Measurements from ENCODE around the gene ATP2B2. TPM values are rescaled to one million over a fixed set of nuclear protein-coding genes. Genes with fewer than 3 reads are reported as not detected.

The ATP2B2 gene
- total RNA-seq, 2 experiments from 2014 or later, result 0.06 TPM; not detected in 1

- TF ChIP-seq EZH2phosphoT487 (IDR thresholded peaks at IDR 0.05; ENCODE audit: borderline replicate concordance, low read depth, low read length) (no peak), CTCF (conservative IDR thresholded peaks at IDR 0.05; ENCODE audit: low read length) (no peak)
- POLR2A ChIA-PET, result no interaction called here
- Histone ChIP-seq H2AFZ (ENCODE audit: low read length) (no peak overlapping the region), H3K27ac (ENCODE audit: low read depth, low read length, poor library complexity, severe bottlenecking) (no peak overlapping the region), H3K79me2 (ENCODE audit: insufficient read depth, low read depth, low read length) (no peaks in the 10 kb centered on the region), H4K20me1 (ENCODE audit: insufficient read depth, low read length) (no peaks in the 10 kb centered on the region), H3K36me3 (ENCODE audit: insufficient read depth, low read length) (no peaks in the 10 kb centered on the region), H3K4me1 (ENCODE audit: insufficient read depth, low read length, poor library complexity, severe bottlenecking) (peaks cover 12% of the 10 kb centered on the region), H3K4me2 (ENCODE audit: low read length) (no peak overlapping the region), H3K9me2 (ENCODE audit: insufficient read depth, low read length) (no peaks in the 10 kb centered on the region), H3K4me3 (ENCODE audit: low read depth, low read length, poor library complexity, severe bottlenecking) (no peak overlapping the region), H3K9me3 (ENCODE audit: low read length) (no peaks in the 10 kb centered on the region)
- no peak for DNase-seq (ENCODE audit: low spot score)
- intact Hi-C loops (cut with micrococcal nuclease; ENCODE audit: unreplicated experiment), result no loop called here
- CTCF ChIA-PET (ENCODE audit: unreplicated experiment), result no interaction called here
- no TSS peak for BruUV-seq (replicated peaks)
Measured at GRCh38 chr3:10339376-10339955, 165.9 kb downstream of the ATP2B2 start.

GRCh38 chr3:10338591-10339353, 166.6 kb downstream of the ATP2B2 start:
- Histone ChIP-seq H3K36me3 (ENCODE audit: insufficient read depth, low read length) (no peaks in the 10 kb centered on the region), H4K20me1 (ENCODE audit: insufficient read depth, low read length) (no peaks in the 10 kb centered on the region), H2AFZ (ENCODE audit: low read length) (no peak overlapping the region), H3K9me2 (ENCODE audit: insufficient read depth, low read length) (no peaks in the 10 kb centered on the region), H3K4me2 (ENCODE audit: low read length) (no peak overlapping the region), H3K4me1 (ENCODE audit: insufficient read depth, low read length, poor library complexity, severe bottlenecking) (peaks cover 10% of the 10 kb centered on the region), H3K4me3 (ENCODE audit: low read depth, low read length, poor library complexity, severe bottlenecking) (no peak overlapping the region), H3K79me2 (ENCODE audit: insufficient read depth, low read depth, low read length) (no peaks in the 10 kb centered on the region), H3K9me3 (ENCODE audit: low read length) (no peaks in the 10 kb centered on the region), H3K27ac (ENCODE audit: low read depth, low read length, poor library complexity, severe bottlenecking) (no peak overlapping the region)
- CTCF ChIA-PET (ENCODE audit: unreplicated experiment), result no interaction called here
- TF ChIP-seq EZH2phosphoT487 (IDR thresholded peaks at IDR 0.05; ENCODE audit: borderline replicate concordance, low read depth, low read length) (no peak), CTCF (conservative IDR thresholded peaks at IDR 0.05; ENCODE audit: low read length) (no peak)
- BruUV-seq (replicated peaks), result no TSS peak
- intact Hi-C loops (cut with micrococcal nuclease; ENCODE audit: unreplicated experiment), result no loop called here
- POLR2A ChIA-PET, result no interaction called here
- DNase-seq (ENCODE audit: low spot score), result no peak

- Histone ChIP-seq H3K9me2 (ENCODE audit: insufficient read depth, low read length) (no peaks in the 10 kb centered on the region), H3K4me3 (ENCODE audit: low read depth, low read length, poor library complexity, severe bottlenecking) (no peak overlapping the region), H2AFZ (ENCODE audit: low read length) (no peak overlapping the region), H3K36me3 (ENCODE audit: insufficient read depth, low read length) (no peaks in the 10 kb centered on the region), H4K20me1 (ENCODE audit: insufficient read depth, low read length) (no peaks in the 10 kb centered on the region), H3K4me1 (ENCODE audit: insufficient read depth, low read length, poor library complexity, severe bottlenecking) (peaks cover 16% of the 10 kb centered on the region), H3K27ac (ENCODE audit: low read depth, low read length, poor library complexity, severe bottlenecking) (no peak overlapping the region), H3K4me2 (ENCODE audit: low read length) (no peak overlapping the region), H3K79me2 (ENCODE audit: insufficient read depth, low read depth, low read length) (no peaks in the 10 kb centered on the region), H3K9me3 (ENCODE audit: low read length) (no peaks in the 10 kb centered on the region)
- POLR2A ChIA-PET, result no interaction called here
- BruUV-seq (replicated peaks), result no TSS peak
- TF ChIP-seq EZH2phosphoT487 (IDR thresholded peaks at IDR 0.05; ENCODE audit: borderline replicate concordance, low read depth, low read length) (no peak), CTCF (conservative IDR thresholded peaks at IDR 0.05; ENCODE audit: low read length) (no peak)
- CTCF ChIA-PET (ENCODE audit: unreplicated experiment), result interaction anchor here (0.6 to 0.7 kb wide), 3 partner anchors 12 to 271 kb away, joined by 3 read pairs; no protein-coding TSS in a partner anchor
- no peak for DNase-seq (ENCODE audit: low spot score)
- intact Hi-C loops (cut with micrococcal nuclease; ENCODE audit: unreplicated experiment), result no loop called here
Measured at GRCh38 chr3:10338164-10338470, 167.3 kb downstream of the ATP2B2 start.
